ENCODE measurements around the gene CILP.

DNA sequence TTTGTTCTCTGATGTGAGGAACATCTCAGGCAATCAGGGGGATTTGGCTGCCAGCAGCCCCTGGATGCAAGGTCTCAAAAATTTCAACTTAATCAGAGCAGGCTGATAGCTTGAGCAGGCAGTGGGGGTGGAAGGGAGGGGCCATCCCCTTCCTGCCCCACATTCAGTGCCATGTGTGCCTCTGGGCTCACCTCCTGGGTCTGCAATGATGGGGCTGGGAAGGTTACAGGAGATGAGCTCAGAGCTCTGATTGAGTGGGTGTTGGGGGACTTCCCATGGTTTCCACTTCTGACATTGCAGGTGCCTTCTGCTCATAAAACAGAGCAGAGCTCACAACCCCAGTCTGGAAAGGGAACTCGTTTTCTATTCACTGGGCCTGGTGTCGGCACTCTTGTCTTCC is 38.4 kb upstream of the CILP start:
- TF ChIP-seq, protein P1, sequence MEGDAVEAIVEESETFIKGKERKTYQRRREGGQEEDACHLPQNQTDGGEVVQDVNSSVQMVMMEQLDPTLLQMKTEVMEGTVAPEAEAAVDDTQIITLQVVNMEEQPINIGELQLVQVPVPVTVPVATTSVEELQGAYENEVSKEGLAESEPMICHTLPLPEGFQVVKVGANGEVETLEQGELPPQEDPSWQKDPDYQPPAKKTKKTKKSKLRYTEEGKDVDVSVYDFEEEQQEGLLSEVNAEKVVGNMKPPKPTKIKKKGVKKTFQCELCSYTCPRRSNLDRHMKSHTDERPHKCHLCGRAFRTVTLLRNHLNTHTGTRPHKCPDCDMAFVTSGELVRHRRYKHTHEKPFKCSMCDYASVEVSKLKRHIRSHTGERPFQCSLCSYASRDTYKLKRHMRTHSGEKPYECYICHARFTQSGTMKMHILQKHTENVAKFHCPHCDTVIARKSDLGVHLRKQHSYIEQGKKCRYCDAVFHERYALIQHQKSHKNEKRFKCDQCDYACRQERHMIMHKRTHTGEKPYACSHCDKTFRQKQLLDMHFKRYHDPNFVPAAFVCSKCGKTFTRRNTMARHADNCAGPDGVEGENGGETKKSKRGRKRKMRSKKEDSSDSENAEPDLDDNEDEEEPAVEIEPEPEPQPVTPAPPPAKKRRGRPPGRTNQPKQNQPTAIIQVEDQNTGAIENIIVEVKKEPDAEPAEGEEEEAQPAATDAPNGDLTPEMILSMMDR (IDR thresholded peaks at IDR 0.05), result no peak
- TF ChIP-seq POLR2A (IDR thresholded peaks at IDR 0.05), result no peak

Measured in vagina (tissue), 2 donors.